Measurements from ENCODE around the gene GNG2. TPM values are rescaled to one million over a fixed set of nuclear protein-coding genes. Genes with fewer than 3 reads are reported as not detected.

The GNG2 gene
- total RNA-seq, 1 experiment from 2014 or later, result 18.9 TPM

GRCh38 chr14:52013984-52014600 lies 153.7 kb downstream of the GNG2 start:
- intact Hi-C loops (cut with micrococcal nuclease; ENCODE audit: unreplicated experiment), result loop anchor here (5.0 kb wide), 1 partner anchor 53 kb away; the partner anchor contains the start of gene NID2
- peaks cover 31% of the 10 kb centered on the region for H3K36me3 ChIP-seq (ENCODE audit: insufficient read depth, low read length, poor library complexity, severe bottlenecking)
- ChIA-PET POLR2A (ENCODE audit: low non-redundant PET) (interaction anchor here (0.7 kb wide), 1 partner anchor 500 kb away, joined by 3 read pairs; no protein-coding TSS in a partner anchor), CTCF (interaction anchor here (0.6 kb wide), 1 partner anchor 111 kb away, joined by 4 read pairs; no protein-coding TSS in a partner anchor)
- no peak overlapping the region for H3K4me3 ChIP-seq (ENCODE audit: low read depth, low read length, poor library complexity, severe bottlenecking)
- BruUV-seq (replicated peaks), result no TSS peak
- no peak for TF ChIP-seq EZH2 (IDR thresholded peaks at IDR 0.05; ENCODE audit: borderline replicate concordance, low read depth, low read length, poor library complexity, severe bottlenecking)
- TF ChIP-seq CTCF (conservative IDR thresholded peaks at IDR 0.05; ENCODE audit: low read depth, low read length), result peak; percentile 66
- H3K27ac ChIP-seq (ENCODE audit: low read depth, low read length, poor library complexity, severe bottlenecking), result no peak overlapping the region
- DNase-seq (ENCODE audit: low spot score), result peak; percentile 49
- H3K27me3 ChIP-seq (replicated peaks; ENCODE audit: insufficient read depth, low read depth, low read length, poor library complexity), result no peaks in the 10 kb centered on the region
- peaks cover 27% of the 10 kb centered on the region for H3K4me1 ChIP-seq (ENCODE audit: insufficient read depth, low read length, poor library complexity, severe bottlenecking)
- H3K9me3 ChIP-seq (ENCODE audit: low read depth, low read length, poor library complexity, severe bottlenecking), result no peaks in the 10 kb centered on the region

GRCh38 chr14:52014601-52015267 lies 154.3 kb downstream of the GNG2 start:
- H3K9me3 ChIP-seq (ENCODE audit: low read depth, low read length, poor library complexity, severe bottlenecking), result no peaks in the 10 kb centered on the region
- CTCF ChIA-PET, result interaction anchor here (1.2 kb wide), 1 partner anchor 54 kb away, joined by 5 read pairs; the partner anchor contains the start of gene NID2
- H3K4me3 ChIP-seq (ENCODE audit: low read depth, low read length, poor library complexity, severe bottlenecking), result no peak overlapping the region
- no TSS peak for BruUV-seq (replicated peaks)
- intact Hi-C loops (cut with micrococcal nuclease; ENCODE audit: unreplicated experiment), result loop anchor here (5.0 kb wide), 1 partner anchor 53 kb away; the partner anchor contains the start of gene NID2
- H3K4me1 ChIP-seq (ENCODE audit: insufficient read depth, low read length, poor library complexity, severe bottlenecking), result peaks cover 27% of the 10 kb centered on the region
- DNase-seq (ENCODE audit: low spot score), result peak; percentile 66
- H3K36me3 ChIP-seq (ENCODE audit: insufficient read depth, low read length, poor library complexity, severe bottlenecking), result peaks cover 24% of the 10 kb centered on the region
- TF ChIP-seq CTCF (conservative IDR thresholded peaks at IDR 0.05; ENCODE audit: low read depth, low read length) (no peak), EZH2 (IDR thresholded peaks at IDR 0.05; ENCODE audit: borderline replicate concordance, low read depth, low read length, poor library complexity, severe bottlenecking) (no peak)
- no peaks in the 10 kb centered on the region for H3K27me3 ChIP-seq (replicated peaks; ENCODE audit: insufficient read depth, low read depth, low read length, poor library complexity)
- peak overlapping the region; percentile 37 for H3K27ac ChIP-seq (ENCODE audit: low read depth, low read length, poor library complexity, severe bottlenecking)
- POLR2A ChIA-PET (ENCODE audit: low non-redundant PET), result no interaction called here

- H3K4me1 ChIP-seq (ENCODE audit: insufficient read depth, low read length, poor library complexity, severe bottlenecking), result peaks cover 32% of the 10 kb centered on the region
- no TSS peak for BruUV-seq (replicated peaks)
- peaks cover 17% of the 10 kb centered on the region for H3K36me3 ChIP-seq (ENCODE audit: insufficient read depth, low read length, poor library complexity, severe bottlenecking)
- ChIA-PET POLR2A (ENCODE audit: low non-redundant PET) (no interaction called here), CTCF (interaction anchor here (0.6 to 1.3 kb wide), 5 partner anchors 9 to 56 kb away, joined by 3 to 5 read pairs (median 3); partner anchors contain the start of gene NID2)
- H3K4me3 ChIP-seq (ENCODE audit: low read depth, low read length, poor library complexity, severe bottlenecking), result no peak overlapping the region
- H3K27ac ChIP-seq (ENCODE audit: low read depth, low read length, poor library complexity, severe bottlenecking), result peak overlapping the region; percentile 37
- TF ChIP-seq CTCF (conservative IDR thresholded peaks at IDR 0.05; ENCODE audit: low read depth, low read length) (peak; percentile 58), EZH2 (IDR thresholded peaks at IDR 0.05; ENCODE audit: borderline replicate concordance, low read depth, low read length, poor library complexity, severe bottlenecking) (no peak)
- DNase-seq (ENCODE audit: low spot score), result peak; percentile 55
- H3K9me3 ChIP-seq (ENCODE audit: low read depth, low read length, poor library complexity, severe bottlenecking), result no peaks in the 10 kb centered on the region
- intact Hi-C loops (cut with micrococcal nuclease; ENCODE audit: unreplicated experiment), result no loop called here
- H3K27me3 ChIP-seq (replicated peaks; ENCODE audit: insufficient read depth, low read depth, low read length, poor library complexity), result no peaks in the 10 kb centered on the region
These were observed 155.1 kb downstream of the GNG2 start for GRCh38 chr14:52015411-52016030.
